Measurements from ENCODE around the gene SULT1C3. TPM values are rescaled to one million over a fixed set of nuclear protein-coding genes. Genes with fewer than 3 reads are reported as not detected.
A peak's percentile ranks its signal among the peaks of the same experiment; 100 is the strongest.

The SULT1C3 gene
- not detected for total RNA-seq
- polyA plus RNA-seq, result not detected
- long read RNA-seq, donor 1, result 0 reads
- long read RNA-seq, donor 2, result 0 reads
- long read RNA-seq, donor 3, result 0 reads
- long read RNA-seq, donor 4, result 0 reads
- long read RNA-seq, donor 5, result 0 reads

DNA sequence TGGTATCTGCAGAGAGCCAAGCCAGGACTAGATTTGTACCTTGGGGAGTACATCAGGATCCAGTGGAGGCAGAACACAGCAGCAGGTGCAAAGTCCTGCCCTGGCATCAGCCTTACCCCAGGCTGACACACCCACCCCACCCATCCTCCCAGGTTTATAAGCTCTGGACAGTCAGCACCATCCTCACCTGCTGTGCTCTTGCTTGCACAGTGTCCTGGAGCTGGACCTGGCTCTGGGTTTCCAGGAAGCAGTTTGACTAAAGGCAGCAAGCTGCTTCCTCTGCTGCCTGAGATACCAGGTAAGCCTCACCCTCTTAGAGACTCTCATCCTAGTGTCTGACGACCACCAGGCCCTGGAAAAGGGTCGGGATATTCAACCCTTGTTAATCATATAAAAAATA is at the start of gene SULT1C3:
Gene SULT1C3, plus strand, starts transcription at position 183 of the 400 bp plus-strand sequence. CDS start 7,227 bp downstream, outside the sequence.
- H3K4me1 ChIP-seq (ENCODE audit: control insufficient read depth in 5 of 5, insufficient read depth in 5 of 5, low read length in 5 of 5), result no peaks in the 10 kb centered on the region
- 76 to 87% methylated on average over 2 of the region's 2 CpGs for WGBS, 2 donors
- ATAC-seq (ENCODE audit: insufficient read depth, low FRiP score), result no peak

DNA sequence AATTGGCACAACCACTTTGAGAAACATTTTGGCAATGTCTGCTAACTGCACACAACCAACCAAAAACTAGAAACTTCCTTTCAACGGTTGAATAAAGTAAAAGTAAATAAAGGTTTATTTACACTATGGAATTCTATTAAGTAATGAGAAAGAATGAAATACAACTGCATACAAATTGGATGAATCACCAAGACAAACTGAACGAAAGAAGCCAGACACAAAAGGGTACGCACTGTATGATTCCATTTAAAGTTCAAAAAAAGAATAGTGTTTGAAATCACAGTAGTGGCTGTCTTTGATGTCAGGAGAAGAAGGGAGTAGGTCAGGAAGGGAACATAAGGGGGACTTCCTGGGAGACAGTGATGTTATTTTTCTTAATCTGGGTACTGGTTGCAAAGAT is 46.5 kb upstream of the SULT1C3 start:
- Histone ChIP-seq H3K27ac (ENCODE audit: low read depth in 1 of 2, low read length in 1 of 2) (no peak overlapping the region), H3K36me3 (ENCODE audit: control insufficient read depth in 4 of 4, insufficient read depth in 4 of 4, low read length in 4 of 4) (no peaks in the 10 kb centered on the region), H3K4me3 (no peak overlapping the region), H3K9ac (ENCODE audit: insufficient read depth in 1 of 2, low read length in 2 of 2) (no peak overlapping the region), H3K9me3 (ENCODE audit: control insufficient read depth in 4 of 4, insufficient read depth in 3 of 4, low read length in 3 of 4) (no peaks in the 10 kb centered on the region), H3K4me1 (ENCODE audit: control insufficient read depth in 5 of 5, insufficient read depth in 5 of 5, low read length in 5 of 5) (no peaks in the 10 kb centered on the region), H3K27me3 (ENCODE audit: control insufficient read depth in 3 of 3, insufficient read depth in 3 of 3, low read length in 2 of 3) (no peaks in the 10 kb centered on the region)
- ATAC-seq (ENCODE audit: insufficient read depth, low FRiP score), result no peak
- 48 to 75% methylated on average over 3 of the region's 3 CpGs for WGBS, 2 donors
- no peak for TF ChIP-seq CTCF (IDR thresholded peaks at IDR 0.05; ENCODE audit: control extremely low read depth, extremely low read depth)
- no peak for DNase-seq

More for the DNA sequence above, at the start of gene SULT1C3:
- no peak within 1 kb of the TSS for H3K27ac ChIP-seq (ENCODE audit: low read depth in 1 of 2, low read length in 1 of 2)
- no peak for DNase-seq
- TF ChIP-seq CTCF (IDR thresholded peaks at IDR 0.05; ENCODE audit: control extremely low read depth, extremely low read depth), result no peak
- no peak within 1 kb of the TSS for H3K4me3 ChIP-seq
- H3K36me3 ChIP-seq (ENCODE audit: control insufficient read depth in 4 of 4, insufficient read depth in 4 of 4, low read length in 4 of 4), result no peaks in the 10 kb centered on the region
- H3K27me3 ChIP-seq (ENCODE audit: control insufficient read depth in 3 of 3, insufficient read depth in 3 of 3, low read length in 2 of 3), result no peaks in the 10 kb centered on the region
- H3K9me3 ChIP-seq (ENCODE audit: control insufficient read depth in 4 of 4, insufficient read depth in 3 of 4, low read length in 3 of 4), result peaks cover 0 to 12% (median 4%) of the 10 kb centered on the region in 4 donors
- H3K9ac ChIP-seq (ENCODE audit: insufficient read depth in 1 of 2, low read length in 2 of 2), result no peak within 1 kb of the TSS

DNA sequence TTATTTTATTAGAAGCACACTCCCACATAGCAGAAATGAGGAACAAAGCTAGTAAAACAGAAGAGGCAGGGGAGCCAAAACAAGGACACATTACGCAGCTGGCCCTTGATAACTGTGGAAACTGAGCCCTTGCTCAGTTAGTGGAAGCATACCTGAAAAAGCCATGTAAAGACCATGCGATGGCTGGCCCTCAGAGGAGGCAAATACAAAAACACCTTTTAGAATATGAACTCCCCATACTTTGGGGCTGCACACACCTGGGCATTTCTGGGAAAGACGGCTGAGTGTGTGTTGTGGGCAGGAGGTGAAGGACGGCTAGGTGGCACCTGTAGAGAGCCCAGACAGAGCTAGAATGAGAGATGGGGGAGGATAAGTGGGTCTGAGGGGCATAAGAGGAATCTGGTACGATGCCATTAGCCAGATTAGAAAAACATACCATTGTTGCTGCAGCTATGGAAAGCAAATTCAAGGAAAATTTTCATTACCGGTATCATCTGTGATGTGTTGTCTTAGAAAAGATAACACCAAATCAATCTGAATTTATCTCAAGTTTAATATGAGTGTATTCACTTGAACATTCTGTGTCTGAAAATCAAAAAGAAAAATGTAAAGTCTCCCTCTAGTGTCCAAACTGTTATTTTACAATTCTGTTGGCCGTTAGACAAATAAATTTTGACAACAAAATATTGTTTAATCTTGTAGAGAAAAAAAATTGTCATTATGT is 45.2 kb upstream of the SULT1C3 start:
- TF ChIP-seq CTCF (IDR thresholded peaks at IDR 0.05; ENCODE audit: control extremely low read depth, extremely low read depth), result no peak
- H3K27ac ChIP-seq (ENCODE audit: low read depth in 1 of 2, low read length in 1 of 2), result no peak overlapping the region
- 59 to 67% methylated on average over 7 of the region's 7 CpGs for WGBS, 2 donors
- DNase-seq (peak in 2 of 3 donors; percentile 29 to 38), ATAC-seq (ENCODE audit: insufficient read depth, low FRiP score) (no peak)
- H3K4me1 ChIP-seq (ENCODE audit: control insufficient read depth in 5 of 5, insufficient read depth in 5 of 5, low read length in 5 of 5), result no peaks in the 10 kb centered on the region
- H3K9ac ChIP-seq (ENCODE audit: insufficient read depth in 1 of 2, low read length in 2 of 2), result no peak overlapping the region
- H3K9me3 ChIP-seq (ENCODE audit: control insufficient read depth in 4 of 4, insufficient read depth in 3 of 4, low read length in 3 of 4), result no peaks in the 10 kb centered on the region
- H3K36me3 ChIP-seq (ENCODE audit: control insufficient read depth in 4 of 4, insufficient read depth in 4 of 4, low read length in 4 of 4), result no peaks in the 10 kb centered on the region
- H3K4me3 ChIP-seq, result no peak overlapping the region
- H3K27me3 ChIP-seq (ENCODE audit: control insufficient read depth in 3 of 3, insufficient read depth in 3 of 3, low read length in 2 of 3), result no peaks in the 10 kb centered on the region

All from lung (tissue), 16 donors.